HG03469 (cell line): ENCODE data around the gene SLC38A1.

Experiments used
- ATAC-seq: cut with Tn5 transposase; IDR thresholded peaks from one replicate; pipeline ENCODE4 v1.9.1; 2021; ENCODE audit warnings: mild to moderate bottlenecking, moderate library complexity, moderate number of reproducible peaks; ENCODE audit not compliant: unreplicated experiment

Gene SLC38A1

DNA sequence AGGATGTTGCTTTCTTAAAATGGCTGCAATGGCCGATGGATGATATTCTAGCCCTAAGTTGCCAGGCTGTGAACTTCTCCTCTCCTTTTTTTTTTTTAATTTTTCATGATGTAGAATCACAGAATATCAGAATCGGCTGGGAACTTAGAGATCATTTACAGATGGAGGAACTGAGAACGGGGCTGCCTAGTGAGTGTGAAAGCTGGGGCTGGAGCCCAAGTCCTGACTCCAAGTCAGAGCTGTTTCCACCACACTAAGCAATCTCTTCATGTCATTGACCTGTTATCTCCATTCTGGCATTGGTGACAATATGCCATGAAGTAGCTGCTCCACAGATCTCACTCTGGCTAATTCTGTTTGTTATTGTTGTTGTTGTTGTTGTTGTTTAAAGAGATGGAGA is 121.7 kb downstream of the SLC38A1 start:
- ATAC-seq = no peak

- ATAC-seq = no peak
Measured at GRCh38 chr12:46145881-46146280, 123.0 kb downstream of the SLC38A1 start.

- ATAC-seq = no peak
Measured at GRCh38 chr12:46144433-46144832, 124.4 kb downstream of the SLC38A1 start.

DNA sequence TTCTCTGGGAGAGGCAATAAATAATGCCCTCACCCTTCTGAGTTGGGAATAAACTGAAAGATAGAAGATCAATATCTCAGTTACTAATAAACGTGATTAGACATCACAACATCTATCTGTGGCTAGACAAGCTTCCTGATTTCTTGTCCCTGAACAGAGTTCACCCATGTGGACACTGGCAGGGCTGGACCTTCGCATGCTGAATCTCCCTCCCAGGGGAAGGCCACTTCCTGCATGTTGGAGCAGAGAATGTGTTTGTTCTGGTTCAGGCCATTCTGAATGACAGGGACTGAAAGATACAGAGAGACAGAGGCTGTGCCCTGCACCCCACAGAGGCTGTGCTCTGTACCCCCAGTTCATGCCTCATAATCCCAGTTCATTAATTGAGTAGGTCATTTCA is 132.6 kb downstream of the SLC38A1 start:
- no peak for ATAC-seq

DNA sequence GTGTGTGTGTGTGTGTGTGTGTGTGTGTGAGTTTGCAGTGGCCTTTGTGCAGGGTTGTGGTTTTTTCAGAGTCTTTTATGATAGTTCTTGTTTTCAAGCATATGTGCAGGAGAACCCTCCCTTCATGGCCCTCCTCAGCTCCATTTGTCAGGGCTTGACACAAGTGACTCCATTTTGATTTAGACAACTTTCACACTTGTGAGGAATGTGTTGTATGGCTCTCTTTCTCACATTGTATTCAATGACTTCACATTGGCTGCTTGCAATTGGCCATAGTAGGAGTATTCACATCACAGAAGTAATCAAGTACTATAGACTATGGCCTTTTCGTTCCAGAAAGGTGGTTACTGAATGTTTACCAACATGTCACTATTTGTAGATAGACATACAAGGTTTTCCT is 133.1 kb downstream of the SLC38A1 start:
- no peak for ATAC-seq

GRCh38 chr12:46134852-46135251 is 134.0 kb downstream of the SLC38A1 start:
- no peak for ATAC-seq

DNA sequence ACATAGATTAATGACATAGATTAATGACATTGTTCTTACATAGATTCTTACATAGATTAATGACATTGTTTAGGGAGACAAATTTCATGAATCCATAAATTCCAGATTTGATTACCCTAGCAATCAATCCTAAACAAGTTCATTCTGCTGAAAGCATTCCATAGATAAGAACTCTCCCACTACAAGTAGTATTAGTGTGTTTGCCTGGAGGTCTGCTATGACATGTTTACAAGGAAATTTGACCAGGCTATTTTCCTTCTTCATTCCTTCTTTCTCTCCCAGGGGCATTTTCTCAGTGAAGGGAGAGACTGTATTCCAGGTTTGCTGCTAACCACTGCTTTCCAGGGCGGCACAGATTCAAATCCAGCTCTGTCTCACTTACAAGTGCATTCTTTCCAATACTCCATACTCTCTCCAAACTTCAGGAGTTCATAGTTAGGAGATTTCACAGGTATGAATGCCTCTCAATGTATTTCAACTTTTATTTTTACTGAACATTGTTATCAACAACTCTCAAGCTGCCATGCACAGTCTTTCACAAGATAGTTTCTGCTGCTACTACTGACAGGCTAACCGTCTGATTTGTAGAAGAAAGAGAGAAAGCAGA is 134.5 kb downstream of the SLC38A1 start:
- ATAC-seq = no peak

DNA sequence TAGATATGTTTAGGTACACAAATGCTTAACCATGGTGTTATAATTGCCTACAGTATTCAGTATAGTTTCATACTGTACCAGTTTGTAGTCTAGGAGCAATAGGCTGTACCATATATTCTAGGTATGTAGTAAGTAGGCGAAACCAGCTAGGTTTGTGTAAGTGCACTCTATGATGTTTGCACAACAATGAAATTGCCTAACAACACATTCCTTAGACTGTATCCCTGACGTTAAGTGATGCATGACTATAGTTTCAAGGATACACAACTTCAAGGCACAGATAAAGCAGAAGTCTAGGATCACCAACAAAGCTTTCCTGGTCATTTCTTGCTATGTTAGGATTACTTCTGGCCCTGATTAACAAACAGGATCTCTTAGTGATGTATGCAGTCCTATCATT is 135.1 kb downstream of the SLC38A1 start:
- no peak for ATAC-seq
